AG09309 (cell line): Measurements from ENCODE around the gene PICK1.

Experiments used
- DNase-seq: peaks from one replicate; pipeline ENCODE4 v3.0.0-alpha.2; 2010; ENCODE audit warnings: low read depth
- H3K4me3 ChIP-seq: 2 replicates; pipeline ENCODE4 v1.5.1; 2011; ENCODE audit warnings: mild to moderate bottlenecking, low read depth, low read length, moderate library complexity; ENCODE audit not compliant: control insufficient read depth
- TF ChIP-seq, protein P1 (sequence below): IDR thresholded peaks from 2 replicates; pipeline ENCODE4 v1.5.1; 2011; ENCODE audit warnings: mild to moderate bottlenecking, low read depth, low read length, inconsistent platforms; ENCODE audit not compliant: insufficient read depth, control insufficient read depth; ENCODE audit errors: missing control alignments

The PICK1 gene

GRCh38 chr22:38042488-38042790 is 14.8 kb upstream of the PICK1 start:
- no peak overlapping the region for H3K4me3 ChIP-seq
- no peak for DNase-seq
- TF ChIP-seq, protein P1, sequence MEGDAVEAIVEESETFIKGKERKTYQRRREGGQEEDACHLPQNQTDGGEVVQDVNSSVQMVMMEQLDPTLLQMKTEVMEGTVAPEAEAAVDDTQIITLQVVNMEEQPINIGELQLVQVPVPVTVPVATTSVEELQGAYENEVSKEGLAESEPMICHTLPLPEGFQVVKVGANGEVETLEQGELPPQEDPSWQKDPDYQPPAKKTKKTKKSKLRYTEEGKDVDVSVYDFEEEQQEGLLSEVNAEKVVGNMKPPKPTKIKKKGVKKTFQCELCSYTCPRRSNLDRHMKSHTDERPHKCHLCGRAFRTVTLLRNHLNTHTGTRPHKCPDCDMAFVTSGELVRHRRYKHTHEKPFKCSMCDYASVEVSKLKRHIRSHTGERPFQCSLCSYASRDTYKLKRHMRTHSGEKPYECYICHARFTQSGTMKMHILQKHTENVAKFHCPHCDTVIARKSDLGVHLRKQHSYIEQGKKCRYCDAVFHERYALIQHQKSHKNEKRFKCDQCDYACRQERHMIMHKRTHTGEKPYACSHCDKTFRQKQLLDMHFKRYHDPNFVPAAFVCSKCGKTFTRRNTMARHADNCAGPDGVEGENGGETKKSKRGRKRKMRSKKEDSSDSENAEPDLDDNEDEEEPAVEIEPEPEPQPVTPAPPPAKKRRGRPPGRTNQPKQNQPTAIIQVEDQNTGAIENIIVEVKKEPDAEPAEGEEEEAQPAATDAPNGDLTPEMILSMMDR = no peak

- DNase-seq = no peak
- TF ChIP-seq, protein P1 = no peak
- H3K4me3 ChIP-seq = no peak overlapping the region
These were observed 13.8 kb upstream of the PICK1 start for GRCh38 chr22:38043151-38044039.

- DNase-seq = no peak
- no peak overlapping the region for H3K4me3 ChIP-seq
- TF ChIP-seq, protein P1 = no peak
These were observed 11.0 kb upstream of the PICK1 start for GRCh38 chr22:38046070-38046748.

- no peak overlapping the region for H3K4me3 ChIP-seq
- TF ChIP-seq, protein P1 = no peak
- no peak for DNase-seq
These were observed 7.2 kb upstream of the PICK1 start for GRCh38 chr22:38049812-38050619.

DNA sequence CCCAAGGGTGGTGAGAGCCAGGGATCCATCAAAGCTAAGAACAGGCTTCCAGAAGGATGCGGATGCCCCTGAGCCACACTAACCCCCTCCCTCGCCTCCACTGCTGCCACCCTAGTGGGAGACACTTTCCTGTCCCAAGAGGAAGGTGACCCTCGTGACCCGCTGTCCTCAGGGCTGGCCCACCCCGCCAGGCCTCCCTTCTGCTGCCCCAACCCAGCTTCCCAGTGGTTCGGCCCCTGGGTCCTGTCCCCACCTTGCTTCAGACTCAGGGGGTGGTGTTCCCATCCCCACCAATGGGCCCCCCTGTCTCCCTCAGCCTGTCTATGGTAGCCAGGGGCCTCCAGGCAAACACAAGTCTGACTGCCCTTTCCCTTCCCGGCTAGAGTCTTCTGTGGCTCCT is 6.5 kb upstream of the PICK1 start:
- DNase-seq = no peak
- no peak overlapping the region for H3K4me3 ChIP-seq
- TF ChIP-seq, protein P1 = no peak

DNA sequence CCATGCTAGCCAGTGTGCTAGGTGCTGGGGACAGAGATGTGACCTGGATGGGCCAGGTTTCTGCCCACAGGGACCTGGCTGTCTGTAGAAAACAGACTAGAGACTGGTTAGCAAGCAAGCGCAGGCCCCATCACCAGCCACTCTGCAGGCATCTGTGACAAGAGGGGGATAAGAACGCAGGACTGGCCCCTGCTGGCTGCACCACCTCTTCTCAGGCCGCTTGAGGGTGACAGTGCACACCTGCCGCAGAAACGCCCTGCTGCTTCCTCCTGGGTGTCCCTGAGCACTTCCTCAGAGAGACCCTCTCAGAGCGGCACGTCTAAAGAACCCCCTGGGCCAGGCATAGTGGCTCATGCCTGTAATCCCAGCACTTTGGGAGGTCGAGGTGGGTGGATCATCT is 5.9 kb upstream of the PICK1 start:
- no peak for DNase-seq
- no peak overlapping the region for H3K4me3 ChIP-seq
- TF ChIP-seq, protein P1 = no peak
